GM21367 (cell line): ENCODE measurements around the gene HAUS7.

Source experiments
- ATAC-seq: cut with Tn5 transposase; IDR thresholded peaks from one replicate; pipeline ENCODE4 v1.9.1; 2021; ENCODE audit not compliant: unreplicated experiment

Gene HAUS7

DNA sequence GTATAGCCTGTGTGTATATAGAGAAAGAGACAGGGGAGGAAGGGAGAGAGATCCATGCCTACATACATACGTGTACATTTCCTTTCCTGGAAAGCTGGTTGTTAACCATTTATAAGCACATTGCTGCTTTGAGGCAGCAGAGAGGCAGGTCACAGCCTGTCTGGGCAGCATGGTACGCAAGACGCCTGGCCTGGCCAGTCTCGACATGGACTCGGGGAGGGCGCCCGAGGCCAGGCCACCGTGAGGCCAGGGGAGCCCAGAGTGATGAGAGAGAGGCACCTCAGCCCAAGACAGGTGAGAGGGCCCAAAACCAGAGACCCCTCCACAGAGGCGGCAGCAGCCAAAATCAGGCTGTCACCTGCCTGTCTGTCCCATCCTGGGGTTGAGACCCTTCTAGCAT is 28.4 kb downstream of the HAUS7 start:
- no peak for ATAC-seq

DNA sequence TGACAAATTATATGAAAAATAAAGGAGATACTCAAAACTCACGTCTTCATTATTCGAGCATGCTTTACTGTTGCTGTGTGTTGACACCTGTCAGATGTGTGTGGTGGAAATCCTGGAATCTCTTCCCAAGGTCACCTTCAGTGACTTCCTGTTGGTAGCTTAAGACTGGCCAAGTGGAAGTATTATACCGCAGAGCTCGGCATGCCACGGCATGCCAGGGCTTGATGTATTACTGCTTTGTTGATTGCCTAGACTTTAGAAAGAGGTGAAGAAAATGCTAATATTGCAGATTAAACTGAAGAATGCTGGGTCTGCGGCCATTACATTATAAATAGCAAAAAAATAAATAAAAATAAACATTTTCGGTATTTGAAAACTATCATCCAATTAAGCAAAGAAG is 29.1 kb downstream of the HAUS7 start:
- ATAC-seq: no peak

DNA sequence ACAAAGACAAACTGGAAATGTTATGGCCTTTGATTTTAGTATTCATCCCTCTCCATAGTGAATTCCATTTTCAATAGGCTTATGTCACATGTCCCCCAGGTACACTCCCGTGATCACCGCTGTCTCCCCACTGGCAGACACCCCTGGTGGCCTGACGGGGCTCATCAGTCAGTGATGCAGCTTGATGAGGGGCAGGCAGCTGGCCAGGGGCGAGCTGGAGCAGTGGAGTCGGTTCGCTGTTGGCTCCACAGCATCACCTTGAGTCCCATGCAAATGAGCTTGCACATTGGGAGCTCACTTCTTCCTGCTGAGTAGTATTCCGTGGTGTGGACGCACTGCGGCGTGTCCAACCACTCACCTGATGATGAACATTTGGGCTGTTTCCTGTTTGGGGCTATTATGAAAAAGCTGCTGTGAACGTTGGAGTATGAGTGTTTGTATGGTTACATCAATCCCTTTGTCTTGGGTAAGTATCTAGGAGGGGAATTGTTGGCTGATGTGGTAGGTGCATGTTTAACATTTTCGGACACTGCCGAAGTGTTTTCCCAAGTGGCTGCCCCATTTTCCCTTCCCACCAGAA is 29.7 kb downstream of the HAUS7 start:
- ATAC-seq: no peak

DNA sequence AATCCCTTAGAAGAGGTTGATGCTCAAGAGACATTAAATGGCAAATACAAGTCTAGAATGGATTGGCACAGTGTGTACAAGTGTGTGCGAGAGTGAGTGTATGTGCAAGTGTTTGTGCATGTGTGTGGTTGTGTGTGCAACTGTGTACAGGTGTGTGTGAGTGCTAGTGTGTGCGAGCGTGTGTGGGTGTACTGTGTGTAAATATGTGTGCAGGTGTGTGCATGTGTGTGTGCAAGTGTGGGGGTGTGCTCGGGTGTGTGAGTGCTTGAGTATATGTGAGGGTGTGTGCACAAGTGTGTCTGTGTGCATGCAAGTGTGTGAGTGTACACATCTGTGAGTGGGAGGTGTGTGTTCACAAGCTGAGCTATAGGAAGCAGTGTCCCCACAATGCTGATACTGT is 30.4 kb downstream of the HAUS7 start:
- no peak for ATAC-seq

DNA sequence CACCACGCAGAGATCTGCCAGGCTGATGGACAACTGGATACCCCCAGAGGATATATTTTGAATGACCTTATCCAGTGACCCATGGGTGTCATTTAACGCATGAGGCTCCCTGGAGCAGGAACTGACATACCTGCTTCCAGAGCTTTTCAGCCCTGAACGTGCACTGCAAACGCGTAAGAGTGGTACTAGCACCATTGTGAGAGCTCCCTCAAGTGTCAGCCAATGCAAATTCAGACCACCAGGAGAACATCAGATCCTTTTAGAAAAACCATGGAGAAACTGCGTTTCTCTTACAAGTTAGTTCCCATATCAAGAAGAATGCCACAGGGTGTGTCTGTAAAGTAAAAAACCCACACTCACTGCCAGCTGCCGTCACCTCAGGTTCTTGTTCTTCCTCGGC is 31.8 kb downstream of the HAUS7 start:
- ATAC-seq: no peak

DNA sequence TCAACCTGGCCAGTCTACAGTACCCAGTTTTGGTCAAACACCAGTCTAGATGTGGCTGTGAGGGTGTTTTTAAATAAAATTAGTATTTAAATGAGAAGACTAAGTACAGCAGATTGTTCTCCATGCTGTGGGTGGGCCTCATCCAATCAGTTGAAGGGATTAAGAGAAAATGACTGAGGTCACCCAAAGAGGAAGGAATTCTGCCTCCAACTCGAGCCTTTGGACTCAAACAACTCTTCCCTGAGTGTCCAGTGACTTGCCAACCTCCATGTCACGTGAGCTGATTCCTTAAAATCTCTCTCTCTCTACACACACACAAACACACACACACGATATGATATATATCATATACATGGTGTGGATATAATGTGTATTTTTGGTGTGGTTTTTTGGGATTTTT is 34.5 kb downstream of the HAUS7 start:
- ATAC-seq: no peak

DNA sequence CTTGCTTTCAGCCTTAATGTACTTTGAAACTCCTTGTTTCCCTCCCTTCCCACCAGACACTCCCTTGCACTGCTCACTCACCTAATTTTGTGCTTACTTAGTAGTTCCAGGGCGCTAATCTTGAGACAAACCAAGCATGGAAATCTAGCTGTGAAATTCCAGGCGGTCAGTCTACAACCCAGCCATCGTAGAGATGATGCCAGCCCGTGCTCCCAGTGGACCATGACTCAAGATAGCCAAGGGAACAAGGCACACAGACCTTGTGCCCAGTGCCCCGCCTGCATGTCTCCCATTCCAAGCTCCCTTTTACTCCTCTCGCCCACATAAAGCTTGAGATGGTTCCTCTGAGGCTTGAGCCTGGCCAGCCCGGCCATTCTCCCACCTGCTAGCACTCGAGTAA is 35.6 kb downstream of the HAUS7 start:
- no peak for ATAC-seq

DNA sequence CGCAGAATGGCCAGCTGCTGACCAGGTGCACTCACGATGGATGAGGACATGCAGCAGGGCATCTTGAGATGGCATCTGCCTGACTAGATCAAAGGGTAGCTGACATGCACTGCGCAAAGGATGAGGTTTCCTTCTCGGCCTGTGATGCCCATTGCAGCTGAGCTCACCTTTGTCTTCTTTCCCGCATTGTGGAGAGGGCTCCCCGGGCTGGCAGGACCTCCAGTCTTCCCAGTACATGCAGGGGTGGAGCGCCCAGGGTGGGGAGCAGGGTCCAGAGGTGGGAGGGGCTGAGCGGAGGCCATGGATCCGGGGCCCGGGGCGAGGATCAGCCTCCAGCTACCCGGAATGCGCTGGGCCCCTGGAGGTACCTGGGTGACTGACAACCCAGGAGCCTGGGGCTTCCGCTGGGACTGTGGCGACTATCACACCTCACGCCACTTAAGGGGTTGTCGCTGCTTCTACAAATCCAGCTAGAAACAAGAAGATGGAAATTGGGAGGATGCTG is 36.5 kb downstream of the HAUS7 start:
- no peak for ATAC-seq

DNA sequence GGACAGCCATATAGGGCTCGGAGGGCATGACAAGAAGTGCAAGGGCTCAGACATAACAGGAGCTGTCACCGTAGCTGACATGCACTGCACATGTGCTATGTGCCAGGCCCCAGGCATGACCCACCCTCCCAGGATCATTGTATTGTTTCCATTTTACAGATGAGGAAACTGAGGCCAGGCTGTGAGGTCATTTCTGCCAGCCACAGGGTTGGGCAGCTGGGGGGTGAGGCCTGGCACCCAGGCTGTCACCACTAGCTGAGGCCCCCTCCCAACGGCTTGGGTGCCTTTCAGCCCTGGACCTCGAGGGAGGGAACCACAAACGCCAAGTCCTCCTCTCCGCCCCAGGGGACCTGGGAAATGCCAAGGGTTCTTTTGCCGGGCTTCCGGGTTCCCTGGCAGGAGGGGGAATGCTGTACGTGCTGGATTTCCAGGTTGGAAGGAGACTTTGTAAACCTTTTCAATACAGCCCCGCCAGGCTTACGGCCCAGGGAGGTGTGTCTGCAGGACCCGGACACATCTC is 37.2 kb downstream of the HAUS7 start:
- no peak for ATAC-seq

DNA sequence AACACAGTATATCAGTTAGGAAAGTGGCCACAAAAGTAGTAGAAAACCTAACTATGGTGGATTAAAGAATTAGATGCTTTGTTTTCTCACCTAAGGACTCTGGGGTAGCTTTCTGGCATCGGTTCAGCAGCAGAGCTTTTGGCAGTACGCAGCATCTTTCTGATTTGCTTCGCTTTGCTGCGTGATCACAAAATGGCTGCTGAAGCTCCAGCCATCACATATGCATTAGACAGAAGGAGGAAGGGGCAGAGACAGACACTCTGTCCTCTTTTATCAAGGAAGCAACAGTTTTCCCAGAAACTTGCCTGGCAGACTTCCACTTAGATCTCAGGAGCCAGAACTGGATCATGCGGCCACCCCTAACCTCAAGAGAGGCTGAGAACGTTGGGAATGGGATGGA is 39.6 kb downstream of the HAUS7 start:
- ATAC-seq: no peak

DNA sequence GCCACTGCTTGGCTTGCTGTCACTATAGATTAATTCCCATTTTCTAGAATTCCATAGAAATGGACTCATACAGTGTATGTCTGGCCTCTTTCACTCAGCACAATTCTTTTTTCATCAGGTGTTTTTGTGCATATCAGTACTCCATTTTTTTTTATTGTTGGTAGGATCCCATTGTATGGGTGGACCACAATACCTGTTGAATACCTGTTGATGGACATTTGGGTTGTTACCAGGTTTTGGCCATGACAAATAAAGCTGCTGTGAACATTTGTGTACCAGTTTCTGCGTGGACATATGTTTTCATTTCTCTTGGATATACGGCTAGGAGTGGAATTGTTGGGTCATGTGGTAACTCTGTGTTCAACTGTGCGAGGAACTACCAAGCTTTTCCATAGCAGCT is 44.2 kb downstream of the HAUS7 start:
- no peak for ATAC-seq

DNA sequence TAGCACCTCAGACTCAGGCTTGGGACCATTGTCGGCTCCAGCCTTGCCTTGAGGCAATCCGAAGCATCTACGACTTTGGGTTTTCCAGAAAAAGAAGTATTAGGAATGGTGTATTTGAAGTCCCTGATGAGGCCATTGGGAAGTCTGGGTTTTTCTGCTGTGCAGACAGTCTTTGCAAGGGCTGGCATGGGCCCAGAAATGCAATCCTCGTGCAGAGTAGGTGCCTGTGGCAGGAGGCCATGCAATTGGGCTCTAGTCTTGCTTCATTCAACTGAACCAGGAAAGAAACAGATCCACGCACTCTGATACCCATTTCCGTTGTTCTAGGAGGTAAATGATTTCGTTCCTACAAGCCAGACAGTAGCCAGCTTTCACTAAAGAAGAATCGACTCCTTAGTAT is 46.7 kb downstream of the HAUS7 start:
- ATAC-seq: no peak

DNA sequence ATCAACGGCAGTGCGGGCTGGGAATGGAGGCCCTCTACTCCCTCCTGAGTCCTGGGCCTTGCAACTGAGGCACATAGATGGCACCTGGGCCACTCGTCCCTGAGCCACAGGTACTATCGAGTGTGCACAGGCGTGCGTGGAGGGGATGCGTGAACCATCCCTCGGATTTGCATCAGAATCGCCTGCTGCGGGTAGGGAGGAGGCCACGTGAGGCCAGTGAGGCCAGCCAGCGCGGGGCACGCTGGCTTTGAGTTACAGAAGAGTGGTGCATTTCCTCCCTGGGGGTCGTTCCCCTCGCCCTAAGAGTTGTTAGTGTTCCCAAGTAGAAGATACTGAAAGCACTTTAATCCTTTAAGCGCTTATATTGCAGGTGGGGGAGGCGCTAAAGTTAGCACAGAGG is 48.5 kb downstream of the HAUS7 start:
- no peak for ATAC-seq

DNA sequence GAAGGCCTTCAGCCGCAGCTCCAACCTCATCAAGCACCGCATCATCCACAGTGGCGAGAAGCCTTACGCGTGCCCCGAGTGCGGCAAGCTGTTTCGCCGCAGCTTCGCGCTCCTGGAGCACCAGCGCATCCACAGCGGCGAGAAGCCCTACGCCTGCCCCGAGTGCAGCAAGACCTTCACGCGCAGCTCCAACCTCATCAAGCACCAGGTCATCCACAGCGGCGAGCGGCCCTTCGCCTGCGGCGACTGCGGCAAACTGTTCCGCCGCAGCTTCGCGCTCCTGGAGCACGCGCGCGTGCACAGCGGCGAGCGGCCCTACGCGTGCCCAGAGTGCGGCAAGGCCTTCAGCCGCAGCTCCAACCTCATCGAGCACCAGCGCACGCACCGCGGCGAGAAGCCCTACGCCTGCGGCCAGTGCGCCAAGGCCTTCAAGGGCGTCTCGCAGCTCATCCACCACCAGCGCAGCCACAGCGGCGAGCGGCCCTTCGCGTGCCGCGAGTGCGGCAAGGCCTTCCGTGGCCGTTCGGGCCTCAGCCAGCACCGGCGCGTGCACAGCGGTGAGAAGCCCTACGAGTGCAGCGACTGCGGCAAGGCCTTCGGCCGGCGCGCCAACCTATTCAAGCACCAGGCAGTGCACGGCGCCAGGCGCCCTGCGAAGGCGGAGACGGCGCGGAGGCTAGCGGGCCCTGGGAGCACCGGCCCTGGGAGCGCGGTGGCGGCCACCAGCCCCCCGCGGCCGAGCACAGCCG is 49.4 kb downstream of the HAUS7 start:
- no peak for ATAC-seq

DNA sequence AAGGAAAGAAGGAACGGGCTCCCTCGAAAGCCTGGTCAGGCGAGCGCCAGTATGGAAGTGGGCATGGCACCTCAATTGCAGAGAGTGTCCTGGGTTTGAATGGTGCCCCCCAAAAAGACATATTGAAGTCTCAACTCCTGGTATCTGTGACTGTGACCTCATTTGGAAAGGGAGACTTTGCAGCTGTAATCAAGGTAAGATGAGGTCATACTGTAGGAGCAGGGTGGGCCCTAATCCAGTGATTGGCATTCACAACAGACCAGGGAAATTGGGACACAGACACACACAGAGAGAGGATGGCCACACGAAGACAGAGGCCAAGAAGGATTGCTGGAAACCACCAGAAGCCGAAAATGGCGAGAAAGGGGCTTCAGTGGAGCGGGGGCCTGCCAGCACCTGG is 52.7 kb downstream of the HAUS7 start:
- no peak for ATAC-seq

DNA sequence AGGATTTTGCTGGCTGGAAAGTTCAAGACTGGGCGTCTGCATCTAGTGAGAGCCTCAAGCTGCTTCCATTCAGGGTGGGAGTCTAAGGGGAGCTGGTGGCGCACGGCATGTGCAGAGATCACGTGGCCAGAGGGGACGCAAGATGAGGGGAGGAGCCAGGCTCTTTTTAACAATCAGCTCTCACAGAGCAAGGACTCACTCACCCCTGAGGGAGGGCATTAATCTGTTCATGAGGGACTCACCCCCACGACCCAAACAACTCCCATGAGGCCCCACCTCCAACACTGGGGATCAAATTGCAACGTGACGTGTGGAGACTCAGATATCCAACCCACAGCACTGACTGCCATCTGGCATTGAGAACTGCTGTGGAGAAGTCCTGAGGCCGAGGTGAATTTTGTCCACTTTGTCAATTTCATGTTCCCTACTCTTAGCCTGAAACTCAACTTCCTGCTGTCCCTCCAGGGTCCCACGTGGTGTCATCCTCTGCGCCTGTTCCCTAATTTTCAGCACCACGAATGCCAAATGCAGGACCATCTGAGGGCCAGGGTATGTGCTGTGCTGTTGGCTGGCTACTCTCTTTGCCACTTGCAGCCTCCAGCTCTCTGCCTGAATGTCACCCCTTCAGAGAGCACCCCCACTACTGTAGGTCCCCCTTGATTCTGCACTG is 53.5 kb downstream of the HAUS7 start:
- no peak for ATAC-seq

DNA sequence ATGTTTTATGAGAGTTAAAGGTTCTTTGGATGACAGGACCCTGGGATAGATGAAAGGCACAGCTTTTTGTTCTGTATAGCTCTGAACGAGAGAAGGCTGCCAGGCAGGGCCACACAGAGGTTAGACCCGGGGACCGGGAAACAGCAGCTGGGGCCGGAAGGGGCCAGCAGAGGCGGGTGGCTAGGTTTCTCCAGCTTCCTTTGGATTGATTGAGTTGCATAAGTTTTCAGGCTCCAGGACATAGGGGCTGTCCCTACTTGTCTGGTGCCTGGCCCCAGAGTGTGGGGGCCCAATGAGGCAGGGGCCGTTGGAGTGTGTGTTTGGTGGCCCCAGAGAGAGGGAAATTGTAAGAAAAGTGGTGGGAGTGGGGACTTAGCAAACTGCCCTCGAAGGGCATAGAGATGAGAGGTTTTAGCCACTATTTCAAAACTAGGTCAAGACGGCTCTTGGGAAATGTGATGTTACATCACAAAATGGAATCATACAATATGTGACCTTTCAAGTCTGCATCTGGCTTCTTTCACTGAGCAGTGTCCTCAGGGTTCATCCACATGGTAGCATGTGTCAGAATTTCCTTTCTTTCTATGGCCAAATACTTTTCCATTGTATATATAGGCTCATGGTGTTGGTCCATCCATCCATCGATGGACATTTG is 55.4 kb downstream of the HAUS7 start:
- ATAC-seq: no peak

DNA sequence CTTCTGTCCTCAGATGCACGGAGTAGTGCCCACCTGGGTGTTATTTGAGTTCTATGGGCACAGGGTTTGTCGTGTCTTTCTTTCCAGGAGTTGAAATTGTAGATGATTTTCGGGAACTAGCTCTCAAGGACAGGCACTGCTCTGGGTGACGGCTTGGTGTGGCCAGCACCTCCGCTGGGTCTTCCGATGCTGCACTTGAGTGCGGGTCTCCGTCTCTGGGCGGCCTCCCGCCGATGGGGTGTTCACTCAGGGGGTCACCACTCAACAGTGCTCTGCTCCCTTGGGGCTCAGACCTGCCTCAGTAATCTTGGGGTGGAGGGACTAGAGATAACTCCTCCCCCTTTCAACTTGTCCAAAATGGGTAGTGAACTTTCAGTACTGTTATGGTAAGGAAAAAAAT is 56.6 kb downstream of the HAUS7 start:
- no peak for ATAC-seq

DNA sequence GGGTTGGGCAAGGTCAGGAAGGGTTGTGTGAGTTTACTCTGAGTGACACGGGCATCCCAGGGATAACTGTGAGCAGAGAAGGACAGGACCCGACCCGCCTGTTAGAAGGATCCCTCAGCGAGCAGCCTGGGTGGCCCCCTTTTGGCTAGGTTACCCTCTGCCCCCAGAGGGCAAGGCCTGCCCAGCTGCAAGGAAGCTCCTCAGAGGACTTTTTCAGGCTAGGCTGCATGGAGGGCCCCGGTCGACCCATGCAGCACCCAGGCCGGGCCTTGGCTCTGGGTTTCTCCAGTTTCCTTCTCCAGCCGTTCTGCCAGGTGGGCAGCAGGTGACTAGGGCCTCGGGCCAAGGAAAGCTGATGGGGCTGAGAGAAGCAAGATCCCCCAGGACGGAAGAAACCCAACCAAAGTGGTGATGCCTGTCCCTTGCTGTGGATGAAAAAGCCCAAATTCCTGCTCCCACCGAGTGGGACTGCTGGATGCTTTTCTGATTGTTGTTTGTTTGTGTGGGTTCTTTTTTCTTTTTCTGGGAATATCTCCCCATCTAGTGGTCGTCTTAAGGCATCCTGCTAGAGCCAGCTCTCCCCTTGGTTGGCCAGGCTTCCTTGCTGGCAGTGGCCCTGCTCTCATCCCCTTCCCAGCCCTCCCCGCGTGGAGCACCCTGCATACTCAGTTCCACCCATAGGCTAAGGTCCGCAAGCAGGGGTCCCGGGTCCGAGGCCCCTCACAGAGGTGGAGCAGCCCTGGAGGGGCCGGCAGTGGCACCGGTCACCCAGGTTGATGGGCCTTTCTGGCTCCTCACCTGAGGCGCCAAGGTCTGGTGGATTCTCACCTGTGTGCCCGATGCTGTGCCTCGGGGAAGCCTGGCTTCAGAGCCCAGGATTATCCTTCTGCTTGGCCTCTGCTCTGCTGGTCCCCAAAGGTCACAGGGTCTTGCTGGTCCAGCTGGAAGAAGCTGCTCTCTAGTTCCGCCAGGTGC is 57.3 kb downstream of the HAUS7 start:
- ATAC-seq: no peak

DNA sequence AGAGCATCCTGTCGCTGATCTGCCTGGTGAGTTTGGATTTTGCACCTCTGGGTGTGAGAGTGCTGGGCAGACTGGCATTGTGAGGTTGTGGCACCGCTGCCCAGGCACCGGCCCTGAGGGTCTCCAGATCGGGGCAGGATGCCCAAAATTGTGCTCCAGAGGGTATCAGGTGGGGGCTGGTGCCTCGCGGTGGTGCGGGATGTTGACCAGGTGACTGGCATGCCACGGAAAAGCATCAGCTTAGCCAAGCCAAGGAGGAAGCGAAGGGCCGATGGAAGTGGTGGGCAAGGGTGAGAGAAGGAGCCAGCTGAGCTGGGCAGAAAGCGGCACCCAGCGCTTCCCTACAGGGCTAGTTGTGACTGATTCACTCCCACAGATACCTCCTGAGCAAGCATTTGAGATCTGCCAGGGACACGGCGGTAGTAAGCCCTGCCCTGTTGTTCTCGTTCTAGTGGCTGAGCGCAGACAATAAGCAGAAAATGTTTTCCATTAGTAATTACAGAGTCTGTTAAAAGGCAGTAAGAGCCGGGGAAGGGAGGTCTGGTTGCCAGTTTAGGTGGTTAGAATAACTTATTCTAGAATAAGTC is 58.3 kb downstream of the HAUS7 start:
- no peak for ATAC-seq
